Astrocyte (in vitro differentiated cells and primary cell): ENCODE results near the gene PCSK7. TPM values are rescaled to one million over a fixed set of nuclear protein-coding genes. Genes with fewer than 3 reads are reported as not detected.

ENCODE experiments used
- total RNA-seq: library from RNA; stranded (reverse); gene quantifications from 2 replicates; pipeline ENCODE4 v1.2.1, GENCODE V29; 2021

PCSK7 gene
- total RNA-seq, 1 donor from 2014 or later = 43.6 TPM

Other genes starting within 250 kb of the PCSK7 start
- 31.8 and 34.4 TPM in 2 replicates for gene SIK3, start 133.6 kb downstream of the PCSK7 start, total RNA-seq
- 139 and 142 TPM in 2 replicates for gene PAFAH1B2, start 87.8 kb downstream of the PCSK7 start, total RNA-seq
- 54.8 and 55.8 TPM in 2 replicates for gene SIDT2, start 53.3 kb downstream of the PCSK7 start, total RNA-seq
- 3,676 and 4,004 TPM in 2 replicates for gene TAGLN, start 32.7 kb downstream of the PCSK7 start, total RNA-seq
- 20.7 and 23.6 TPM in 2 replicates for gene RNF214, start 598 bp upstream of the PCSK7 start, total RNA-seq
- 6.7 and 6.8 TPM in 2 replicates for gene BACE1-AS, start 59.3 kb upstream of the PCSK7 start, total RNA-seq
- gene BACE1, start 84.2 kb upstream of the PCSK7 start, total RNA-seq = 32.6 and 37.2 TPM in 2 replicates
- 36.1 and 40.5 TPM in 2 replicates for gene CEP164, start 95.8 kb upstream of the PCSK7 start, total RNA-seq